KMS-11 (cell line): ENCODE results near the gene MAML2.

Experiments used
- H2AFZ ChIP-seq: fragments of 200-600 bp; sonication (generic); 2 replicates; pipeline ENCODE4 v1.6.1; 2016; ENCODE audit warnings: antibody characterized with exemption, mixed run types, low read depth
- H3K27ac ChIP-seq: fragments of 200-600 bp; sonication (generic); 2 replicates; pipeline ENCODE4 v1.6.1; 2016; ENCODE audit warnings: mild to moderate bottlenecking, mixed run types
- H3K27me3 ChIP-seq: fragments of 200-600 bp; sonication (generic); 2 replicates; pipeline ENCODE4 v1.6.1; 2017; ENCODE audit warnings: mild to moderate bottlenecking, low read depth, mixed run types, moderate library complexity; ENCODE audit not compliant: insufficient read depth
- H3K36me3 ChIP-seq: fragments of 200-600 bp; sonication (generic); 2 replicates; pipeline ENCODE4 v1.6.1; 2017; ENCODE audit warnings: mild to moderate bottlenecking, mixed run types; ENCODE audit not compliant: insufficient read depth
- H3K4me1 ChIP-seq: fragments of 200-600 bp; sonication (generic); 2 replicates; pipeline ENCODE4 v1.6.1; 2016; ENCODE audit warnings: mild to moderate bottlenecking, low read depth, mixed run types; ENCODE audit not compliant: poor library complexity, severe bottlenecking
- H3K4me2 ChIP-seq: fragments of 200-600 bp; sonication (generic); 2 replicates; pipeline ENCODE4 v1.7.0; 2016; ENCODE audit warnings: mild to moderate bottlenecking, mixed run types
- H3K4me3 ChIP-seq: fragments of 200-600 bp; sonication (generic); IDR thresholded peaks from 2 replicates; pipeline ENCODE4 v1.6.1; 2017; ENCODE audit warnings: low read depth, low read length, mixed read lengths; ENCODE audit not compliant: insufficient read depth
- H3K79me2 ChIP-seq: fragments of 200-600 bp; sonication (generic); 2 replicates; pipeline ENCODE4 v1.6.1; 2016; ENCODE audit warnings: low read depth, mixed run types; ENCODE audit not compliant: insufficient read depth
- H3K9ac ChIP-seq: fragments of 200-600 bp; sonication (generic); 2 replicates; pipeline ENCODE4 v1.6.1; 2016; ENCODE audit warnings: mild to moderate bottlenecking, mixed run types
- H4K20me1 ChIP-seq: fragments of 200-600 bp; sonication (generic); 2 replicates; pipeline ENCODE4 v1.6.1; 2016; ENCODE audit warnings: mild to moderate bottlenecking, mixed run types; ENCODE audit not compliant: insufficient read depth
- TF ChIP-seq, protein P1 (sequence below): fragments of 200-600 bp; sonication (generic); conservative IDR thresholded peaks from 2 replicates; pipeline ENCODE4 v1.6.1; 2017; ENCODE audit warnings: low read depth, mild to moderate bottlenecking, antibody characterized with exemption, low read length, moderate library complexity, mixed read lengths

MAML2 gene

DNA sequence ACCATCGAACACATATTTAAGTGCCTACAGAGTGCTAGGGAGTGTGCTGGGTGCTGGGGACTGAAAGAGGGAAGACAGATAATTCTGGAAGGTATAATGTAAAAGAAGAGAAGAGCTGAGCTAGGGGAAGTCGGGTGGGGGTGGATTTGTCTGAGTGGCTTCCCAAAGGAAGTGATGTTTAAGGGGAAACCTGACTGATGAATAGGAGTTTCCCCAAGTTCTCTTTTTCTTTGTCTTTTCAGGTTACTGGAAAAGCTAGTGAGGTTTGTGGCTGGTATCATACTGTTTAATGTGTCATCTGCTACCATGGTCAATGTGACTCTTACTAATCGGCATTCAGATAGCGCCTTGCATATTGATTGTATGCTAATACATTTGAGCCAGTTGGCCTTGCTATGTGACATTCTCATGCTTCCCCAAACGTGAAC, 267.4 kb downstream of the MAML2 start:
- no peaks in the 10 kb centered on the region for H4K20me1 ChIP-seq
- no peak overlapping the region for H3K4me3 ChIP-seq
- no peaks in the 10 kb centered on the region for H3K79me2 ChIP-seq
- H3K9ac ChIP-seq: no peak overlapping the region
- no peaks in the 10 kb centered on the region for H3K4me1 ChIP-seq
- H3K27ac ChIP-seq: no peak overlapping the region
- no peaks in the 10 kb centered on the region for H3K27me3 ChIP-seq
- no peak overlapping the region for H3K4me2 ChIP-seq
- H2AFZ ChIP-seq: no peak overlapping the region
- TF ChIP-seq, protein P1, sequence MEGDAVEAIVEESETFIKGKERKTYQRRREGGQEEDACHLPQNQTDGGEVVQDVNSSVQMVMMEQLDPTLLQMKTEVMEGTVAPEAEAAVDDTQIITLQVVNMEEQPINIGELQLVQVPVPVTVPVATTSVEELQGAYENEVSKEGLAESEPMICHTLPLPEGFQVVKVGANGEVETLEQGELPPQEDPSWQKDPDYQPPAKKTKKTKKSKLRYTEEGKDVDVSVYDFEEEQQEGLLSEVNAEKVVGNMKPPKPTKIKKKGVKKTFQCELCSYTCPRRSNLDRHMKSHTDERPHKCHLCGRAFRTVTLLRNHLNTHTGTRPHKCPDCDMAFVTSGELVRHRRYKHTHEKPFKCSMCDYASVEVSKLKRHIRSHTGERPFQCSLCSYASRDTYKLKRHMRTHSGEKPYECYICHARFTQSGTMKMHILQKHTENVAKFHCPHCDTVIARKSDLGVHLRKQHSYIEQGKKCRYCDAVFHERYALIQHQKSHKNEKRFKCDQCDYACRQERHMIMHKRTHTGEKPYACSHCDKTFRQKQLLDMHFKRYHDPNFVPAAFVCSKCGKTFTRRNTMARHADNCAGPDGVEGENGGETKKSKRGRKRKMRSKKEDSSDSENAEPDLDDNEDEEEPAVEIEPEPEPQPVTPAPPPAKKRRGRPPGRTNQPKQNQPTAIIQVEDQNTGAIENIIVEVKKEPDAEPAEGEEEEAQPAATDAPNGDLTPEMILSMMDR: no peak
- H3K36me3 ChIP-seq: no peaks in the 10 kb centered on the region

DNA sequence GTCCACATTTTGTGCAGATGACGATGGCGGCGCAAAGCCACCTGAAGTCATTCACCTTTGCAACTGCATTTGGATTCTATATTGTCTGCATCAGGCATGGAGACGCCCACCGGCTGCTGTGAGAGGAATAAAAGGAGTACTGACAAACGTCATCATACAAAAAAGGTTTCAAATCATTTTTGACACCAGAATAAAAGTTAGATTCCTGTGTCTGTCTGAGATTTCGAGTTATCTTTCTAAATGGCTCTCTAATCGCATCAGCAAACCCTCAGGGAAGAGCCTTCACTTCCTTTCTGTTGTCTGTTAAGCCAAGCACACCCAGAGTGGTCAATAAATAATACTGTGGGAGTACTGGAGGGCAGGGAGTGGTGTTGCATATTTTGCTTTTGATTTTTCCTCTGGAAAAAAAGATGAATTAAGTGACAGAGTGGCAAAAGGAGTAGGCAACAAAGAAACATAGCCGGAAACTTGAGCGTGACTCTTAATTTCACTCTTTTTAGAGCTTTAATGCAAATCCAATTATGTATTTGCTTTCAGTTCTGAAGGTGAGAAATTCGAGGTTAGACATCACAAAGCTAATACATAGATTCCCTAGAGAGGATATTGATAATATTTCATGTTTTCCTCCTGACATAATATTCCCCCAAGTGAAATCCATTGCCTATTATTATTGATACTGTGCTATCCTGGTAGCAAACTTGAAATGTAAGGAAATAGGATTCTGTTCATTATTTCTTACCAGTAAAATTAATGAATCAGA, 268.3 kb downstream of the MAML2 start:
- Histone ChIP-seq H3K79me2 (no peaks in the 10 kb centered on the region), H3K4me2 (no peak overlapping the region), H3K9ac (no peak overlapping the region), H3K27ac (no peak overlapping the region), H3K4me1 (no peaks in the 10 kb centered on the region), H4K20me1 (no peaks in the 10 kb centered on the region), H3K27me3 (no peaks in the 10 kb centered on the region), H3K4me3 (no peak overlapping the region), H3K36me3 (no peaks in the 10 kb centered on the region), H2AFZ (no peak overlapping the region)
- TF ChIP-seq, protein P1: no peak

DNA sequence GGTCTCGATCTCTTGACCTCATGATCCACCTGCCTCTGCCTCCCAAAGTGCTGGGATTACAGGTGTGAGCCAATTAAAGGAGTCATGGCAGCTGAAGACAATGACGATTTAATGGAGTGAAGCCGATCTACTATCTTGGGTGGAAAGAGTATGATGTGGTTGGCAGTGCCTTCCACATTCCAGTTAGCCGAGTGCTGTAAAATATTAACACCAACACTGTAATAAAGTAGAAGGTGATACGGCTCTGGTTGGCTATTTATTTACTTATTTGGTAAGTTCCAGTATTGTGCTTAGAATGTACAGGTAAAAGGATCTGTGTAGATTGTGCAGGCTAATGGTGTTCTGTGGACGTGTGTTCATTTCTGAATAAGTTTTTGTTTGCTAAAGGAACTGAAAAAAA, 269.5 kb downstream of the MAML2 start:
- Histone ChIP-seq H3K36me3 (no peaks in the 10 kb centered on the region), H3K4me1 (no peaks in the 10 kb centered on the region), H3K9ac (no peak overlapping the region), H3K27me3 (no peaks in the 10 kb centered on the region), H4K20me1 (no peaks in the 10 kb centered on the region), H3K27ac (no peak overlapping the region), H3K79me2 (no peaks in the 10 kb centered on the region), H2AFZ (no peak overlapping the region), H3K4me3 (no peak overlapping the region), H3K4me2 (no peak overlapping the region)
- TF ChIP-seq, protein P1: no peak

DNA sequence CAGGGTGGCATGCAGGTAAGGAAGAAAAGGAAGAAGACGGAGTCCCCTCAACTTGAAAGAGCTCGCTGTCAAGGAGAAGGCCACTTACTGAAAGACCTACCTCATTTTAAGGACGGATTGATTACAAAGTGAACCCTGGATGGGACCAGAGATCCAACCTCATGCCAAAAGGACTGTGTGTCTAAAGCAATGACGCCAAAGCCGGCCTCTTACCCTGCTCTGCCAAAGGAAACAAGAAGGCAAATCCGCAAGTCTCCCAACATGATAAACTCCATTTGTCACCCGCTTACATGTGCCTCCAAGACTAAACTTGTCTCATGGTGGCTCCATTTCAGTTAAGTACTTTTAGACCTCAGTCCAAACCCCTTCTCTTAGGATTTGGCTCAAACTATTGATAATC, 270.4 kb downstream of the MAML2 start:
- H4K20me1 ChIP-seq: no peaks in the 10 kb centered on the region
- H3K27ac ChIP-seq: no peak overlapping the region
- no peaks in the 10 kb centered on the region for H3K36me3 ChIP-seq
- no peak overlapping the region for H3K4me3 ChIP-seq
- TF ChIP-seq, protein P1: no peak
- no peak overlapping the region for H2AFZ ChIP-seq
- no peak overlapping the region for H3K9ac ChIP-seq
- no peaks in the 10 kb centered on the region for H3K27me3 ChIP-seq
- no peaks in the 10 kb centered on the region for H3K4me1 ChIP-seq
- H3K79me2 ChIP-seq: no peaks in the 10 kb centered on the region
- no peak overlapping the region for H3K4me2 ChIP-seq
